ENCODE measurements around the gene AREL1. TPM values are rescaled to one million over a fixed set of nuclear protein-coding genes. Genes with fewer than 3 reads are reported as not detected.
A peak's percentile ranks its signal among the peaks of the same experiment; 100 is the strongest.

AREL1 gene
- total and polyA plus RNA-seq, 8 donors = 26.0 to 42.6 (median 28.3) TPM

GRCh38 chr14:74616996-74617700 lies 95.7 kb downstream of the AREL1 start:
- DNase-seq (peak in 1 of 4 donors; percentile 45), ATAC-seq (no peak)
- Histone ChIP-seq H3K36me3 (no peaks in the 10 kb centered on the region), H3K27me3 (peaks cover 0 to 13% of the 10 kb centered on the region in 2 donors), H3K27ac (peak overlapping the region in 1 of 2 donors; percentile 94), H3K4me1 (peaks cover 27 to 82% of the 10 kb centered on the region in 2 donors), H3K4me3 (no peak overlapping the region), H3K9me3 (no peaks in the 10 kb centered on the region)
- no peak for TF ChIP-seq CTCF (IDR thresholded peaks at IDR 0.05)
- intact Hi-C loops (cut with DNase I) = loop anchor here in 1 of 2 donors (10.0 kb wide), 2 partner anchors 112 to 188 kb away; no protein-coding TSS in a partner anchor

- ATAC-seq (no peak), DNase-seq (peak in 1 of 4 donors; percentile 83)
- TF ChIP-seq CTCF (IDR thresholded peaks at IDR 0.05) = no peak
- peaks cover 4 to 19% of the 10 kb centered on the region in 2 donors for H3K27me3 ChIP-seq
- peaks cover 27 to 84% of the 10 kb centered on the region in 2 donors for H3K4me1 ChIP-seq
- H3K27ac ChIP-seq = peak overlapping the region in 1 of 2 donors; percentile 94
- intact Hi-C loops (cut with DNase I) = loop anchor here in 1 of 2 donors (10.0 kb wide), 2 partner anchors 112 to 188 kb away; no protein-coding TSS in a partner anchor
- H3K36me3 ChIP-seq = no peaks in the 10 kb centered on the region
- H3K9me3 ChIP-seq = no peaks in the 10 kb centered on the region
- no peak overlapping the region for H3K4me3 ChIP-seq
Observed at GRCh38 chr14:74616507-74616906, 96.4 kb downstream of the AREL1 start.

- Histone ChIP-seq H3K27me3 (peaks cover 10 to 27% of the 10 kb centered on the region in 2 donors), H3K4me1 (peaks cover 27 to 86% of the 10 kb centered on the region in 2 donors), H3K36me3 (no peaks in the 10 kb centered on the region), H3K4me3 (no peak overlapping the region), H3K27ac (no peak overlapping the region), H3K9me3 (no peaks in the 10 kb centered on the region)
- DNase-seq = peak in 1 of 4 donors; percentile 40
- intact Hi-C loops (cut with DNase I) = loop anchor here in 1 of 2 donors (10.0 kb wide), 2 partner anchors 111 to 189 kb away; no protein-coding TSS in a partner anchor
- ATAC-seq = no peak
- TF ChIP-seq CTCF (IDR thresholded peaks at IDR 0.05) = no peak
Observed at GRCh38 chr14:74615735-74616134, 97.1 kb downstream of the AREL1 start.

GRCh38 chr14:74614508-74615495 lies 98.1 kb downstream of the AREL1 start:
- Histone ChIP-seq H3K4me3 (no peak overlapping the region), H3K9me3 (no peaks in the 10 kb centered on the region), H3K27ac (peak overlapping the region in 1 of 2 donors; percentile 13), H3K36me3 (no peaks in the 10 kb centered on the region), H3K27me3 (peaks cover 12 to 35% of the 10 kb centered on the region in 2 donors), H3K4me1 (peaks cover 18 to 80% of the 10 kb centered on the region in 2 donors)
- DNase-seq (peak in 1 of 4 donors; percentile 37), ATAC-seq (no peak)
- intact Hi-C loops (cut with DNase I) = loop anchor here in 1 of 2 donors (10.0 kb wide), 2 partner anchors 110 to 190 kb away; no protein-coding TSS in a partner anchor
- no peak for TF ChIP-seq CTCF (IDR thresholded peaks at IDR 0.05)

Measured in left lung (tissue), 10 donors.